Measurements from ENCODE around the gene GINS2. TPM values are rescaled to one million over a fixed set of nuclear protein-coding genes. Genes with fewer than 3 reads are reported as not detected.

Gene GINS2
- total RNA-seq: 10 to 100 TPM; 33.4 to 34.2 TPM

DNA sequence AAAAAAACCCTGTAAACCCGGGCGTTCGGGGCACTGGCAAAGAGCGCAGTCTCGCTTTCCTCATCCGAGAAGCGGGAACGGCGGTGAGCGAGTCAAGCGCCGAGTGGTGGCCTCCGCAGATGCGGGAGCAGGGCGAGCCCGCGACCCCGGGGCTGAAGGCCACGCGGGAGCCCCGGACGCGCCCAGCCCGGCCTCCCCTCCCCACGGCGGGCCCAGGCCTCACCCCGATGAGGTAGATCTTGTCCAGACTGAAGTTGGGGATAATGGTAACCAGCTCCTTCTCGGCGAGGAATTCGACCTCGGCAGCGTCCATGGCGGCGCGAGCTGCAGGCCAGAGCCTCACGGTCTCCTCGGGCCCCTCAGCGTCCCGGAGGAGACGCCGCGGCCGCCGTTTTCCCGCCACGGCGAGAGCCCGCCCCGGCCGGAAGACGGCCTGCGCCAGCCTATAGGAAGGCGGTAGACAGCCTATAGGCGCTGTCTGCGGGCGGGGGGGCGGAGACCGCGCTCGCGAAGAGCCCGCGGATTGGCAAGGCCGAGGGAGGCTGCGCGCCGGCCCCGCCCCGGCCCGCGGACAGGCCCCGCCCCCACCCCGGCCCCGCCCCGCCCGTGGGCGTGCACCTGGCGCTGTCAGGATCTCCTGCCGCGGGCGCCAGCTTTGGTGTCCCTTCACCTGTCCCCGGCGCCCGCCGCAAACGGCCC lies at the start of gene GINS2:
GINS2 (minus strand) TSS at position 369 of the 699 bp plus-strand sequence; CDS start at position 313, 56 bp downstream.
- Mint-ChIP-seq H3K36me3 (peaks cover 13% of the 10 kb centered on the region), H3K9me3 (no peaks in the 10 kb centered on the region), H3K27ac (peak within 1 kb of the TSS; percentile 74), H3K4me1 (peaks cover 12% of the 10 kb centered on the region), H3K27me3 (peaks cover 18% of the 10 kb centered on the region), H3K4me3 (peak within 1 kb of the TSS; percentile 85)
- peak; percentile 93 for DNase-seq
- POLR2A ChIA-PET: interaction anchor here (0.6 to 1.1 kb wide), 2 partner anchors 45 to 1165 kb away, joined by 3 read pairs; no protein-coding TSS in a partner anchor
- ATAC-seq (ENCODE audit: low read depth): peak; percentile 100

DNA sequence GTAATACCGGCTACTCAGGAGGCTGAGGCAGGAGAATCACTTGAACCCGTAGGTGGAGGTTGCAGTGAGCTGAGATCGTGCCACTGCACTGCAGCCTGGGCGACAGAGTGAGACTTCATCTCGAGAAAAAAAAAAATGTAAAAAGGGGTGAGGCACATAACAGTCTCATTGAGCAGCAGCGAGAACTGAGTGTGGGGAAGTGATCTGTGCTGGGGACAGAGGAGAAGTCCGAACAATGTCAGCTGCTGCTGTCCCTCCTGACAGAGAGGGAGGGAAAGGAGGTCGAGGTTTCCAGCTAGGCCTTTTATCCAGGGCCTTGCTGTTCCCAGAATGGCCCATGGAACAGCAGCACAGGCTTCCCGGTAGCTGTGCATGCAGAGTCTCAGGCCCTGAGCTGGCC lies 48.2 kb upstream of the GINS2 start:
- ATAC-seq (ENCODE audit: low read depth) (no peak), DNase-seq (no peak)
- Mint-ChIP-seq H3K9me3 (no peaks in the 10 kb centered on the region), H3K27ac (no peak overlapping the region), H3K27me3 (peaks cover 2% of the 10 kb centered on the region), H3K4me3 (no peak overlapping the region), H3K4me1 (peaks cover 16% of the 10 kb centered on the region), H3K36me3 (no peaks in the 10 kb centered on the region)
- POLR2A ChIA-PET: no interaction called here

DNA sequence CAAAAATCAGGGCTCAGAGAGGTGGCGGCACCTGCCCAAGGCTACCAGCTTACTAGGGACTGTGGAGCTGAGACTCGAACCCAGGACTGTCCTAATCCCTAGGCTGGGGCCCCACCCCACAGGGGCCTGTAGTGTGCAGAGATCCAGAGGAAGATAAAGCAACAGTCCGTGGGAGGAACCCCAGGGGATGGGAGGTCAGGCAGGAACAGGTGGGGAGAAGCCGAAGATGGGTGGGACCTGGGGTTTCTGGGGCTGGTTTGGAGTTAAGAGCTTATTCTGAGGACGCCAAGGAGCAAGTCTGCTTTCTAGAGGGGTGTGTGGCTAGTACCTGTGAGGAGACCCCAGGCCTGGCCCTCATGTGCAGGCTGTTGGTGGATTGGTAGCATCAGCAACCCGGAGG lies 47.2 kb upstream of the GINS2 start:
- POLR2A ChIA-PET: no interaction called here
- no peak for DNase-seq
- Mint-ChIP-seq H3K4me3 (peak overlapping the region; percentile 67), H3K36me3 (no peaks in the 10 kb centered on the region), H3K9me3 (no peaks in the 10 kb centered on the region), H3K4me1 (peaks cover 16% of the 10 kb centered on the region), H3K27me3 (peaks cover 2% of the 10 kb centered on the region), H3K27ac (peak overlapping the region; percentile 74)
- ATAC-seq (ENCODE audit: low read depth): no peak

DNA sequence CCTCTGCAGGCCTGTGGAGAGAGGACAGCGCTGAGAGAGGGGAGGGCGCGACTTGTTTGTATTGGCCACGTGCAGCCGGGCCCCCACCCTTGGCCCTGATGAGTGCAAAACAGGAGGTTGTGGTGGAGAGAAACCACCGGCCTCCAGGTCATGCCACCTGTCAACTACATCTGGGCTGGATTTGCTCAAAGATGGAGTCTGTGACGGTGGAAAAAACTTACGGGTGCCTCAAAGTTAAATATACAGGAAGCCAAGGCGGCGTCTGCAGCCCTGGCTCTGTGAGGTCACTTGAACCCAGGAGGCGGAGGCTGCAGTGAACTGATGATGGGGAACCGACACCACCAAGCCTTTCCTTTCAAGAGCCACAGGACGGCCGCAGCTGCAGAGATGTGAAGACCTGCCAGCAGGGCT lies 46.5 kb upstream of the GINS2 start:
- Mint-ChIP-seq H3K27ac (peak overlapping the region; percentile 74), H3K36me3 (no peaks in the 10 kb centered on the region), H3K9me3 (no peaks in the 10 kb centered on the region), H3K27me3 (peaks cover 2% of the 10 kb centered on the region), H3K4me1 (peaks cover 16% of the 10 kb centered on the region), H3K4me3 (peak overlapping the region; percentile 67)
- DNase-seq (peak; percentile 72), ATAC-seq (ENCODE audit: low read depth) (peak; percentile 89)
- POLR2A ChIA-PET: interaction anchor here (1.2 kb wide), 1 partner anchor 11 kb away, joined by 3 read pairs; no protein-coding TSS in a partner anchor

DNA sequence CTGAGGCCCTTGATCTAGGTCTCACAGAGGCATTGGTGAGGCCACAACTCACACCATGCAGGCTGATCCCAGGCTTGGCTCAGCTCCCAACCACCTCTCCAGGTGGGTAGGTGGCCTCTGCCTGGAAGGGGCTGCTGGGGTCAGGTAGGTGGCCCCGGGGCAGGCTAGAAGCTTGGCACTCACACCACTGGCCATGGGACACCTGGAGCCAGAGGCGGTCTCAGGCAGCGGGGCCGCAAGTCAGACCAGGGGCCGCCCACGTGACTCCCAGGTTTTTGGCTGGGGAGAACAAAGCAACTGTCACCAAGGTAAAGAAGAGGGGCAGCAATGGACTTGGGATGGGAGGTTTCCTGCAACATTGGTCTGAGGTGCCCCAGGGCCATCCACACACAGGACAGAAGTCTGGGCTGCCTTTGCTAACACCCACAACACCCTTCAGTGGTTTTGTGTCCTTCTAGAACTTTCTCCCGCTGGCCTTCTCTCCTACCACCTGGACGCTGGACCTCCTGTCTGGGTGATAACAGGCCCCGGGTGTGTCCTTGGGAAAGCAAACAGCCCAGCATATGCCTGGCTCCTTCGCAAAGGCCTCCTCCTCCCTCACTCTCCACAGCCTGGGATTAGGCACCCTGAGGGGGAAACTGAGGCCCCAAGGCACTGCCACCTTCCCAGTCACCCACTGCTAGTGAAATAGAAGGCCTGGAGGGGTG lies 45.7 kb upstream of the GINS2 start:
- H3K4me3 Mint-ChIP-seq: peak overlapping the region; percentile 67
- peak overlapping the region; percentile 74 for H3K27ac Mint-ChIP-seq
- H3K27me3 Mint-ChIP-seq: peaks cover 2% of the 10 kb centered on the region
- no peaks in the 10 kb centered on the region for H3K9me3 Mint-ChIP-seq
- POLR2A ChIA-PET: interaction anchor here (1.2 kb wide), 2 partner anchors 11 to 45 kb away, joined by 3 read pairs; no protein-coding TSS in a partner anchor
- ATAC-seq (ENCODE audit: low read depth): no peak
- no peaks in the 10 kb centered on the region for H3K36me3 Mint-ChIP-seq
- peaks cover 16% of the 10 kb centered on the region for H3K4me1 Mint-ChIP-seq
- DNase-seq: no peak

DNA sequence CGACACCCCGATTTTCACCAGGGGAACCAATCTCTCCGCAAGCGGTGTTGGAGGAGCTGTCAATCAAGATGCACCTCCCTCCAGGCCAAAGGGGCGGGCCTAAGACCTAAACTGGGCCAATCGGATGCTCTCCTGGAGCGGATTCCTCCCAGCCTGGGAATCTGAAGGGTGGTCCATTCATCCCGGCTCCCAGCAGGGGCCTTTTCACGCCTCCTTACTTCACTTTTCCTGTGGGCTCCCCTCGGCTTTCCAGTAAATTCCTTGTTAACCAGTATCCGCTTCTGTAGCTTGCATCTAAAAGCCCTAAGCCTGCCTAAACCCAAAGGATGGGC lies 45.1 kb upstream of the GINS2 start:
- Mint-ChIP-seq H3K27ac (no peak overlapping the region), H3K9me3 (no peaks in the 10 kb centered on the region), H3K4me3 (no peak overlapping the region), H3K36me3 (no peaks in the 10 kb centered on the region), H3K27me3 (peaks cover 2% of the 10 kb centered on the region), H3K4me1 (peaks cover 16% of the 10 kb centered on the region)
- POLR2A ChIA-PET: interaction anchor here (1.2 kb wide), 1 partner anchor 44 kb away, joined by 3 read pairs; no protein-coding TSS in a partner anchor
- DNase-seq (no peak), ATAC-seq (ENCODE audit: low read depth) (no peak)

DNA sequence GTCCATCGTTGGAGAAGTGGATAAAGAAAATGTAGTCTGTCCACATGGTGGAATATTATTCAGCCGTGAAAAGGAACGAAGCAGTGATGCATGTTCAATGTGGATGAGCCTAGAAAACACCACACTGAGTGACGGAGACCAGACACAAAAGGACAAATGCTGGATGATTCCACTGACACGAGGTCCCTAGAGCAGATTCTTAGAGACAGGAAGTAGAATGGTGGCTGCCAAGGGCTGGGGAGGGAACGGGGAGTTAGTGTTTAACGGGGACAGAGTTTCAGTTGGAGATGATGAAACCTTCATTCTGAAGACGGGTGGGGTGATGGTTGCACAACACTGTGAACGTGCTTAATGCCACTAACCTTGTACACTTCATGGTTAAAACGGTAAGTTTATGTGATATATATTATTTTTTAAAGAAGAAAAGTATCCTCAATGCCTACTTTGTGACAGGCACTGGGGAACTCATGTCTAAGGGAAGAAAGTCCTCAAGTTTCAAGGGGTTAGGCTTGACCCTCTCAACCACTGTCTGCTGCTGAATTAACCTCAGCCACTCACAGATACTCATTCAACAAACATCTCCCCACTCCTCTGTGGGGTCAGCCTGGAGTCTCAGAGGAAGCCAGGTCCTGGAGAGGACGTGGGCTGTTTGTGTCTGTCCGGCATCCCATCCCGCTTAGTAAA lies 44.5 kb upstream of the GINS2 start:
- no peak overlapping the region for H3K4me3 Mint-ChIP-seq
- no peaks in the 10 kb centered on the region for H3K9me3 Mint-ChIP-seq
- peaks cover 16% of the 10 kb centered on the region for H3K4me1 Mint-ChIP-seq
- H3K27me3 Mint-ChIP-seq: peaks cover 2% of the 10 kb centered on the region
- ATAC-seq (ENCODE audit: low read depth): no peak
- DNase-seq: no peak
- H3K36me3 Mint-ChIP-seq: no peaks in the 10 kb centered on the region
- H3K27ac Mint-ChIP-seq: no peak overlapping the region
- POLR2A ChIA-PET: interaction anchor here (1.2 kb wide), 1 partner anchor 44 kb away, joined by 3 read pairs; no protein-coding TSS in a partner anchor

DNA sequence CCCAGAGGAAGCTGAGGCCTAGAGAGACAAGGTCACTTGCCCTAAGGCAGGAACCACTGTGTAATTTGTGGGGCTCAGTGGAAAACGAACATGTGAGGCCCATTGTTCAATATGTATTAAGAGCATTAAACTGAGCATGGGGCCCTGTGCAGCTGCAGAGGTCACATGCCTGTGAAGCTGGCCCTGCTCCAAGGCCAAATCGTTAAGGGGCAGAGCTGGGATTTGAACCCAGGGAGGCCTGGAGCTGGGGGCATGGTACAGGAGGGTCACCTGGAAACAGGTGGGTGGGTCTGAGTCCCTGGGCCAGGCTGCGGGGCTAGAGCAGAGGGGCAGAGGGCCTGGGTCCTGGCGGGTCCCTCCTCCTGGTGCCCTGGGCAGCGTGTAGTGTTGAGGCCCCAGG lies 42.4 kb upstream of the GINS2 start:
- ATAC-seq (ENCODE audit: low read depth) (no peak), DNase-seq (no peak)
- no peaks in the 10 kb centered on the region for H3K36me3 Mint-ChIP-seq
- H3K4me1 Mint-ChIP-seq: peaks cover 13% of the 10 kb centered on the region
- POLR2A ChIA-PET: no interaction called here
- H3K4me3 Mint-ChIP-seq: no peak overlapping the region
- no peaks in the 10 kb centered on the region for H3K9me3 Mint-ChIP-seq
- H3K27ac Mint-ChIP-seq: no peak overlapping the region
- H3K27me3 Mint-ChIP-seq: no peaks in the 10 kb centered on the region

DNA sequence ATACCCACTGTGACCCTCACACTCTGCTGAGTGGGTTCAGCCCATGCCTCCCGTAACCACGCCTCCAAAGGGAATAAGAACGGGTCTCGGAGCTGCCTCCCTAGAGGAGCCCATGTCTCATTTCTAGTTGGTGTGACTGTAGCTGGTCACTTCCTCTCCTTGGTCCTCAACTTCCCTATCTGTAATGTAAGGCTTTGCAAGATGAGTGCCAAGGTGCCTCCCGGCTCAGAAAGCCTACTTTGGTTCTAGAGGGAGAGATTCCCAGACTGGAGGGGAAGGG lies 41.4 kb upstream of the GINS2 start:
- POLR2A ChIA-PET: no interaction called here
- Mint-ChIP-seq H3K4me1 (peaks cover 2% of the 10 kb centered on the region), H3K36me3 (no peaks in the 10 kb centered on the region), H3K27ac (no peak overlapping the region), H3K9me3 (no peaks in the 10 kb centered on the region), H3K27me3 (no peaks in the 10 kb centered on the region), H3K4me3 (no peak overlapping the region)
- ATAC-seq (ENCODE audit: low read depth) (no peak), DNase-seq (no peak)

DNA sequence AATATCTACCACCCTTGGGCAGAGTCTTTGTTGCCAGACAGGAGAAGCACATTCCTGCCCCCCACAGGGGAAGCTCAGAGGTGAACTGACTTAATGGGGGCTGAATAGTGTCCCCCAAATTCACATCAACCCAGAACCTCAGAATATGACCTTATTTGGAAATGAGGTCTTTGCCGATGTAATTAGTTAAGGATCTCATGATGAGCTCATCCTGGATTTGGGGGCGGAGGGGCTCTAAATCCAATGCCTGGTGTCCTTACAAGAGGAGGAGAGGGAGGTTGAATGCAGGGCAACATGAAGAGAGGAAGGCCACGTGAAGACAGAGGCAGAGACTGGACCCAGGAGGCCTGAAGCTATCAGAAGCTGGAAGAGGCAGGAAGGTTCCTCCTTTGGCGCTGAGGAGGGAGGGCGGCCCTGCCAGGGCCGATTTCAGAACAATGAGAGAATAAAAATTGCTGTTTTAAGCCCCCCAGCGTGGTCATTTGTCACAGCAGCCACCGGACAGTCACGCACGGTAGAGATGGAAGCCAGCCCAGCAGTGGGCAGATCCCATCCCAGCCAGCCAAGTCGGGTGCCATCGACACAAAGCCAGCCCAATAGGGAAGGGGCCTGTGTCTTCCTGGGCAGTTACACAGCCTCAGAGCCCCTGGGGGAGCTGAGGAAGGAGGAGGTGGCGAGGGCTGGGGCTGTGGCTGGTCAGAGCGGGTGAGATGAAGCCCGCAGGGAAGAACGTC lies 40.9 kb upstream of the GINS2 start:
- ATAC-seq (ENCODE audit: low read depth) (no peak), DNase-seq (no peak)
- POLR2A ChIA-PET: no interaction called here
- H3K27me3 Mint-ChIP-seq: no peaks in the 10 kb centered on the region
- no peak overlapping the region for H3K4me3 Mint-ChIP-seq
- H3K36me3 Mint-ChIP-seq: no peaks in the 10 kb centered on the region
- no peaks in the 10 kb centered on the region for H3K4me1 Mint-ChIP-seq
- no peak overlapping the region for H3K27ac Mint-ChIP-seq
- H3K9me3 Mint-ChIP-seq: no peaks in the 10 kb centered on the region

DNA sequence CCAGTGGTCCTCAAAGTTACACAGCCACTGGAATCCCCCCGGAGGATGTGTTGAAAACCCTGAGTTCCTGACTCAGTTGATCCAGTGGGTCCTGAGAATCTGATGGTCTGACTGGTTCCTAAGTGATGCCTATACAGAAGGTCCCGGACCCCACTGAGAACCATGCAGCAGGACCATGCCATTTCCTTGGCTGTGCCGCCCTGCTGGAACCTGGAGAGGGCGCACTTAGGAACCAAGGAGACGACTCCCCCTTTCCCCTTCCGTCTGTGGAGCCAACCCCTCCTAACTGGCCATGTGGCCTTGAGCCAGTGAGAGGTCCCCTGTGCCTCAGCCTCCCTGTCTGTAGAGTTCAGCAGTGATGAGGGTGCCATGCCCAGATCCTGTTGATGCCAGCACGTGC lies 40.1 kb upstream of the GINS2 start:
- Mint-ChIP-seq H3K36me3 (no peaks in the 10 kb centered on the region), H3K27me3 (no peaks in the 10 kb centered on the region), H3K27ac (no peak overlapping the region), H3K4me1 (no peaks in the 10 kb centered on the region), H3K4me3 (no peak overlapping the region), H3K9me3 (no peaks in the 10 kb centered on the region)
- DNase-seq (no peak), ATAC-seq (ENCODE audit: low read depth) (no peak)
- POLR2A ChIA-PET: no interaction called here

DNA sequence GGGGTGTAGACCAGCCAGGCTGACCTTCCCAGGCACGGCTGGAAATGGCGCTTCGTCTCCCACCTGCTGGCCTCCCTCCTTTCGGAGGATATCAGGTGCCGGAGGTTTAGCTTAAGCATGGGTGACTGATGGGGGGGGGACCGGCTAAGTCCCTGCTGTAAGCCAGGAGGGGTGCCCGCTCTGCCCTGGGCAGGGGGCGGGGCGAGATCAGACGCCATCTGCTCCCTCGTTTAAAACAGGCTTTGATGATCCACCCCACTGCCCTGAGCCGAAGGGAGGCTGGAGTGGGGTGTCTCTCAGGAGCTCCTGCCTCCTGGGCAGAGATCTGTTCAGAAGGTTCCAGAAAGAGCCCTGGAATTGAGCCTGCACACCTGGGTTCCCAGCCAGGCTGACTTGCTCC lies 36.2 kb upstream of the GINS2 start:
- no peak overlapping the region for H3K4me3 Mint-ChIP-seq
- DNase-seq (no peak), ATAC-seq (ENCODE audit: low read depth) (no peak)
- H3K4me1 Mint-ChIP-seq: no peaks in the 10 kb centered on the region
- no peaks in the 10 kb centered on the region for H3K27me3 Mint-ChIP-seq
- H3K36me3 Mint-ChIP-seq: no peaks in the 10 kb centered on the region
- H3K9me3 Mint-ChIP-seq: no peaks in the 10 kb centered on the region
- H3K27ac Mint-ChIP-seq: no peak overlapping the region
- POLR2A ChIA-PET: no interaction called here

DNA sequence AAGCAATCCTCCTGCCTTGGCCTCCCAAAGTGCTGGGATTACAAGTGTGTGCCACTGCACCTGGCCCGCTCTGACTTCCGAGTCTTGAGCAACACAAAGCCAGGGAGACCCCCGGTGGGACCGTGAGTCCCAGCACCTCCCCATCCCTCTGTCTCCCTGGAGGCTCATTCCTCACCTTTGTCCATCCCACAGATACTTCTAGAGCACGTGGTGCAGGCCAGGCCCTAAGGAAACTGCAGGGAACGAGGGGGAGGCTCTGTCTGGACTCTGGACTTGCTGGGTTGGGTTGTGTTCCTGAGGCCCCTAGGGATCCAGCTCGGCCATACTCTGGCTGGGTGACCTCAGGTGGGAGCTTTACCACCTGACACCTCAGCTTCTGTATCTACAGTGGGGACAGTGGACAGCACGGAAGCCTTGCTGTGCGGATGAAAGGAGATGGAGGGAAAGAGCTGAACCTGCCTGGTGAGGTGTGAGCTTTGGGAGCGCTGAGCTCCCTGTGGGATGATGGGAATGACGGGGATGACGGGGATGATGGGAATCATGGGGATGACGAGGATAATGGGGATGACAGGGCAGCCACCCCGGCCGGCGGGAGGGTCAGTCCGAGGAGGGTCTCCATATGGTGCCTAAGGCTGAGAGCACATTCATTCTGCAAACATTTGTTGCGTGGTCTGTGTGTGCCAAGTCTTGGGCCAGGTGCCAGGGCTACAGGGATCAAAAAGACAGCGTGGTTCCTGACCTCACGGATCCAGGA lies 35.5 kb upstream of the GINS2 start:
- Mint-ChIP-seq H3K4me1 (no peaks in the 10 kb centered on the region), H3K36me3 (no peaks in the 10 kb centered on the region), H3K27me3 (no peaks in the 10 kb centered on the region), H3K27ac (peak overlapping the region; percentile 28), H3K4me3 (no peak overlapping the region), H3K9me3 (no peaks in the 10 kb centered on the region)
- DNase-seq: no peak
- no peak for ATAC-seq (ENCODE audit: low read depth)
- POLR2A ChIA-PET: no interaction called here
